Measurements from ENCODE around the gene TMOD1. TPM values are rescaled to one million over a fixed set of nuclear protein-coding genes. Genes with fewer than 3 reads are reported as not detected.

Gene TMOD1
- total RNA-seq, 2 donors from 2014 or later = 1.0 to 4.9 TPM

DNA sequence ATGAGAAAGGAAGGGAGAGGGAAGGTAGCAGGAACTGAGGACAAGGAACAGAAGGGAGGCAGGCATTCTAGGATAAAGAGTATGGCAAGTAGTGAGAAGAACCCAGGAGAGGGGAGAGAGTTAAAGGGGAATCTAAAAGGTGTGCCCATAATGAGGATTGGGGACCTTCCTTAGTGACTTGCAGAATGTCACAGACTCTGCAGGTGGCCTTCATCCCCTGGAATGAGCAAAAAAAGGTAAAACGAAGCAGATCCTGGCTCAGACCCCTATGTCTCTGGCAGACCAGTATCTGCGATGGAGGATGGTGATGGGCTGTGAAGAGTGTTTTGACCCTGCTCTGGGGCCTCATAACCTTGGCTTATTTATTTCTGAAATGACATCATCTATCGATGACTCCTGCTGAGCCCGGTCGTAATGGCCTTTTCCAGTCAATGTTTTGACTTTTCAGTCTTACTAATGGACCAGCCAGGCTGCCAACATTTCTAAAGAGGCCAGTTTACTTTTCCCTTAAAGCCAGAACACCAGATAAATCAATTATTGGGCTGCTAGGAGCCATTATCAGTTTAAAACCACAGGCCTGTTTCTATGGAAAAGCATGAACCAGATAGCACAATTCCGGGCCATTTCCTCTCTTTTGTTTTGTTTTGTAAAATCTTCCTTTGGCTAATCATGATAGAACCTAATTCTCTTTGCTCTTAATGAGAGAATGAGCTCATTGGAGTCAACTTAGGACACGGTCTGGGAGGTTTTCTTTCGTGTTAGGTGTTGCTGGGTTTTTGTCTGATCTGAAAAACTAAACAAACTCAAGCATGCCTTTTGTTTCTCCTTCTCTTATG, 3.1 kb downstream of the TMOD1 start:
- DNase-seq = no peak
- H3K36me3 ChIP-seq = no peaks in the 10 kb centered on the region

GRCh38 chr9:97505845-97506244, 4.4 kb downstream of the TMOD1 start:
- intact Hi-C loops (cut with DNase I) = no loop called here
- DNase-seq = no peak
- Histone ChIP-seq H3K27ac (no peak overlapping the region), H3K9ac (ENCODE audit: low read depth in 2 of 2, low read length in 2 of 2) (no peak overlapping the region), H3K4me3 (no peak overlapping the region), H3K9me3 (no peaks in the 10 kb centered on the region), H3K36me3 (no peaks in the 10 kb centered on the region), H3K27me3 (peaks cover 23% of the 10 kb centered on the region), H3K4me1 (peaks cover 7% of the 10 kb centered on the region)
- TF ChIP-seq, protein P1, sequence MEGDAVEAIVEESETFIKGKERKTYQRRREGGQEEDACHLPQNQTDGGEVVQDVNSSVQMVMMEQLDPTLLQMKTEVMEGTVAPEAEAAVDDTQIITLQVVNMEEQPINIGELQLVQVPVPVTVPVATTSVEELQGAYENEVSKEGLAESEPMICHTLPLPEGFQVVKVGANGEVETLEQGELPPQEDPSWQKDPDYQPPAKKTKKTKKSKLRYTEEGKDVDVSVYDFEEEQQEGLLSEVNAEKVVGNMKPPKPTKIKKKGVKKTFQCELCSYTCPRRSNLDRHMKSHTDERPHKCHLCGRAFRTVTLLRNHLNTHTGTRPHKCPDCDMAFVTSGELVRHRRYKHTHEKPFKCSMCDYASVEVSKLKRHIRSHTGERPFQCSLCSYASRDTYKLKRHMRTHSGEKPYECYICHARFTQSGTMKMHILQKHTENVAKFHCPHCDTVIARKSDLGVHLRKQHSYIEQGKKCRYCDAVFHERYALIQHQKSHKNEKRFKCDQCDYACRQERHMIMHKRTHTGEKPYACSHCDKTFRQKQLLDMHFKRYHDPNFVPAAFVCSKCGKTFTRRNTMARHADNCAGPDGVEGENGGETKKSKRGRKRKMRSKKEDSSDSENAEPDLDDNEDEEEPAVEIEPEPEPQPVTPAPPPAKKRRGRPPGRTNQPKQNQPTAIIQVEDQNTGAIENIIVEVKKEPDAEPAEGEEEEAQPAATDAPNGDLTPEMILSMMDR (IDR thresholded peaks at IDR 0.05) = no peak

More for the DNA sequence above, 3.1 kb downstream of the TMOD1 start:
- peaks cover 23% of the 10 kb centered on the region for H3K27me3 ChIP-seq
- TF ChIP-seq, protein P1 (IDR thresholded peaks at IDR 0.05) = no peak
- H3K27ac ChIP-seq = no peak overlapping the region
- no peak overlapping the region for H3K9ac ChIP-seq (ENCODE audit: low read depth in 2 of 2, low read length in 2 of 2)
- peaks cover 7% of the 10 kb centered on the region for H3K4me1 ChIP-seq
- H3K9me3 ChIP-seq = no peaks in the 10 kb centered on the region
- intact Hi-C loops (cut with DNase I) = no loop called here
- H3K4me3 ChIP-seq = no peak overlapping the region

GRCh38 chr9:97506306-97506705, 4.8 kb downstream of the TMOD1 start:
- H3K36me3 ChIP-seq = no peaks in the 10 kb centered on the region
- no peak overlapping the region for H3K27ac ChIP-seq
- TF ChIP-seq, protein P1 (IDR thresholded peaks at IDR 0.05) = no peak
- H3K27me3 ChIP-seq = peaks cover 23% of the 10 kb centered on the region
- intact Hi-C loops (cut with DNase I) = no loop called here
- no peak for DNase-seq
- peaks cover 7% of the 10 kb centered on the region for H3K4me1 ChIP-seq
- no peaks in the 10 kb centered on the region for H3K9me3 ChIP-seq
- no peak overlapping the region for H3K9ac ChIP-seq (ENCODE audit: low read depth in 2 of 2, low read length in 2 of 2)
- H3K4me3 ChIP-seq = no peak overlapping the region

DNA sequence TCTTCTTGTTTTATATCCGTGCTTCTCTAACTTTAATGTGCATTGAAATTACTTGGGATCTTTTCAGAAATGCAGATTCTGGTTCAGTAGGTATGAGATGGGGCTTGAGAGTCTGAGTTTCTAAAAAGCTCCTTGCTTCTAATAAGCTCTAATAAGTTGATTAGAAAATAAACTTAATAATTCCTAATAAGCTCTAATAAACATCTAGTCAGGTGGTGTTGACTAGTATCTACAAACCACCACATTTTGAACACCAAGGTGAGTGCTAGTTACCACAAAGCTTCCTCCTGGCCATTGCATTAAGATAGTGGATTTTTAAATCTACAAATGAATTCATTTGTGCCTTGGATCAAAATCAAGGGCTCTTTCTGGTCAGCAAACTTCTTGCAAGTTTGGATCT, 5.3 kb downstream of the TMOD1 start:
- intact Hi-C loops (cut with DNase I) = no loop called here
- TF ChIP-seq, protein P1 (IDR thresholded peaks at IDR 0.05) = no peak
- peaks cover 22% of the 10 kb centered on the region for H3K27me3 ChIP-seq
- no peak overlapping the region for H3K9ac ChIP-seq (ENCODE audit: low read depth in 2 of 2, low read length in 2 of 2)
- no peak for DNase-seq
- H3K9me3 ChIP-seq = no peaks in the 10 kb centered on the region
- H3K4me3 ChIP-seq = no peak overlapping the region
- no peak overlapping the region for H3K27ac ChIP-seq
- H3K4me1 ChIP-seq = peaks cover 7% of the 10 kb centered on the region
- H3K36me3 ChIP-seq = no peaks in the 10 kb centered on the region

DNA sequence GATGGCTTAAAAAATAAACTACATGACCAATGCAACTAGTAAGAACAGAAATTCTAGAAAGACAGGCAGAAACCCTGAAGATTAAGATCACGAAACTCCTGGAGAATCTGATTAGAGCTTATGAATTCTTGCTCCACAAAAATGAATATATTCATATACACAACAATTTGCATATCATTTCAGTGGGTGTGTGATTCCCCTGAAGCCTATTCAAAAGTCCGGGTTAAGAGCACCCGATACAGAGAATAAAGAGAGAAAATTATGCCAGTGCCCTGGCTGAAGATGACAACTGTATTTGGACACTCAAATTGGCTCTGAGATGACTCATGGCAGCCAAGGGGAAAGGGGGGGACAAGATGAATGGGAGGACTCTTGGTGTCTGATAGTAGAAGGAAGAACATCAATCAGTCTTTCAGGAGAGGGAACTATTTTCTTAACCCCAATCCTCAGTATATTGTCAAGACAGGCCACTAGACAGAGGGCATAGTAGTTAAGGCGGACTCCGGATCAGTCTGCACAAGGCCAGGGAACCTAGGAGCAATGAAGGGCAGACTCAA, 6.0 kb downstream of the TMOD1 start:
- Histone ChIP-seq H3K36me3 (no peaks in the 10 kb centered on the region), H3K4me3 (no peak overlapping the region), H3K9ac (ENCODE audit: low read depth in 2 of 2, low read length in 2 of 2) (no peak overlapping the region), H3K27ac (no peak overlapping the region), H3K27me3 (peaks cover 17% of the 10 kb centered on the region), H3K9me3 (no peaks in the 10 kb centered on the region), H3K4me1 (peaks cover 6% of the 10 kb centered on the region)
- intact Hi-C loops (cut with DNase I) = no loop called here
- no peak for DNase-seq
- TF ChIP-seq, protein P1 (IDR thresholded peaks at IDR 0.05) = no peak
